T-helper 2 cell (primary cell): ENCODE measurements around the gene APH1A.
"Not testable (repeated sequence)": the region's sequence is repeated elsewhere in the genome, so short reads cannot be mapped to it uniquely, and the experiment has no call there.

Experiments
- DNase-seq, 5 experiments: peaks; one replicate each; pipeline versions ENCODE4 v3.0.0 to v3.0.0-alpha.2; 2012 to 2022

Gene APH1A

GRCh38 chr1:150267896-150268295, 920 bp downstream of the APH1A start:
- DNase-seq, result no peak

GRCh38 chr1:150263549-150263948, 5.3 kb downstream of the APH1A start:
- no peak for DNase-seq

- no peak for DNase-seq
These were observed 6.2 kb downstream of the APH1A start for GRCh38 chr1:150262388-150263320.

GRCh38 chr1:150261367-150261766, 7.4 kb downstream of the APH1A start:
- DNase-seq, result no peak

GRCh38 chr1:150259758-150260669, 8.8 kb downstream of the APH1A start:
- DNase-seq, result no peak

- no peak for DNase-seq
These were observed 9.6 kb downstream of the APH1A start for GRCh38 chr1:150259217-150259616.

GRCh38 chr1:150257624-150258585, 10.9 kb downstream of the APH1A start, which contains the start of gene CA14:
Gene CA14, plus strand, starts transcription at chr1:150257774. Its CDS starts 355 bp downstream, at chr1:150258129.
- DNase-seq, result no peak

- no peak for DNase-seq
These were observed 12.1 kb downstream of the APH1A start for GRCh38 chr1:150256554-150257341.

- DNase-seq, result no peak
These were observed 12.6 kb downstream of the APH1A start for GRCh38 chr1:150256198-150256553.

- no peak for DNase-seq
These were observed 18.9 kb downstream of the APH1A start for GRCh38 chr1:150249936-150250335.

GRCh38 chr1:150243003-150243402, 25.8 kb downstream of the APH1A start:
- no peak for DNase-seq

GRCh38 chr1:150237746-150238145, 31.1 kb downstream of the APH1A start:
- DNase-seq, result no peak

GRCh38 chr1:150237176-150237575, 31.6 kb downstream of the APH1A start:
- not testable (repeated sequence) for DNase-seq

GRCh38 chr1:150236614-150237100, 32.2 kb downstream of the APH1A start:
- no peak for DNase-seq

- peak; percentile 74 to 100 (median 91) for DNase-seq
These were observed 32.8 kb downstream of the APH1A start, which contains the start of gene ANP32E for GRCh38 chr1:150235852-150236613. Gene ANP32E, minus strand, starts transcription at chr1:150236112. Its CDS starts 326 bp downstream, at chr1:150235786.

- DNase-seq, result peak in 3 of 5 experiments; percentile 12 to 43 (median 28)
These were observed 33.4 kb downstream of the APH1A start for GRCh38 chr1:150235294-150235851.

- DNase-seq, result peak; percentile 76 to 94 (median 84)
These were observed 34.1 kb downstream of the APH1A start for GRCh38 chr1:150234566-150235293.

GRCh38 chr1:150234309-150234565, 34.6 kb downstream of the APH1A start:
- DNase-seq, result no peak
